SK-N-MC (cell line): Measurements from ENCODE around the gene DLGAP5.

Experiments used
- DNase-seq: peaks from one replicate; pipeline ENCODE4 v3.0.0-alpha.2; 2011; ENCODE audit warnings: low read depth, low spot score
- H3K27ac ChIP-seq: fragments of 200-600 bp; sonication (generic); 2 replicates; pipeline ENCODE4 v1.5.1; 2016; ENCODE audit warnings: mixed run types
- H3K36me3 ChIP-seq: fragments of 200-600 bp; sonication (generic); 2 replicates; pipeline ENCODE4 v1.6.1; 2017; ENCODE audit warnings: antibody characterized with exemption, low read length, mixed read lengths; ENCODE audit not compliant: insufficient read depth
- H3K4me3 ChIP-seq: fragments of 200-600 bp; sonication (generic); 2 replicates; pipeline ENCODE4 v1.5.1; 2016
- H3K9ac ChIP-seq: fragments of 200-600 bp; sonication (generic); 2 replicates; pipeline ENCODE4 v1.8.0; 2017; ENCODE audit warnings: mixed run types, mixed read lengths; ENCODE audit not compliant: insufficient read length
- H3K9me3 ChIP-seq: fragments of 200-600 bp; sonication (generic); 2 replicates; pipeline ENCODE4 v1.6.1; 2017; ENCODE audit warnings: low read depth, mild to moderate bottlenecking, antibody characterized with exemption, low read length, moderate library complexity, mixed read lengths
- EZH2 ChIP-seq: fragments of 200-600 bp; sonication (generic); IDR thresholded peaks from one replicate; pipeline ENCODE4 v1.6.1; 2017; ENCODE audit warnings: antibody characterized with exemption
- FOXP2 ChIP-seq: optimal IDR thresholded peaks from 2 replicates; pipeline ENCODE3; 2011; ENCODE audit warnings: mild to moderate bottlenecking, moderate library complexity; ENCODE audit not compliant: insufficient read depth; ENCODE audit errors: extremely low read length, control extremely low read depth
- POLR2AphosphoS5 ChIP-seq: IDR thresholded peaks from 2 replicates; pipeline ENCODE4 v1.6.1; 2012; ENCODE audit warnings: mild to moderate bottlenecking, low read depth, low read length, borderline replicate concordance

Gene DLGAP5

DNA sequence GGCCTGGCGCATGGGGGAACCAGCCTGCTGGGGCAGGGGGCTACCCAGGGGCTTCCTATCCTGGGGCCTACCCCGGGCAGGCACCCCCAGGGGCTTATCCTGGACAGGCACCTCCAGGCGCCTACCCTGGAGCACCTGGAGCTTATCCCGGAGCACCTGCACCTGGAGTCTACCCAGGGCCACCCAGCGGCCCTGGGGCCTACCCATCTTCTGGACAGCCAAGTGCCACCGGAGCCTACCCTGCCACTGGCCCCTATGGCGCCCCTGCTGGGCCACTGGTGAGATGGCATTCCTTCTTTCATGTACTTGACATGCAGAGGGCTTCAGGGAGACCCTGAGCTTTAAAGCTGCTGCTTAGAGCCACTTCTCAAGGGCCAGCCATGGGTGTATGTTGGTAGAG lies 53.3 kb downstream of the DLGAP5 start:
- no peak for TF ChIP-seq POLR2AphosphoS5
- TF ChIP-seq EZH2, result no peak
- Histone ChIP-seq H3K9me3 (no peaks in the 10 kb centered on the region), H3K36me3 (peaks cover 18% of the 10 kb centered on the region), H3K4me3 (no peak overlapping the region), H3K9ac (no peak overlapping the region), H3K27ac (no peak overlapping the region)
- no peak for DNase-seq

DNA sequence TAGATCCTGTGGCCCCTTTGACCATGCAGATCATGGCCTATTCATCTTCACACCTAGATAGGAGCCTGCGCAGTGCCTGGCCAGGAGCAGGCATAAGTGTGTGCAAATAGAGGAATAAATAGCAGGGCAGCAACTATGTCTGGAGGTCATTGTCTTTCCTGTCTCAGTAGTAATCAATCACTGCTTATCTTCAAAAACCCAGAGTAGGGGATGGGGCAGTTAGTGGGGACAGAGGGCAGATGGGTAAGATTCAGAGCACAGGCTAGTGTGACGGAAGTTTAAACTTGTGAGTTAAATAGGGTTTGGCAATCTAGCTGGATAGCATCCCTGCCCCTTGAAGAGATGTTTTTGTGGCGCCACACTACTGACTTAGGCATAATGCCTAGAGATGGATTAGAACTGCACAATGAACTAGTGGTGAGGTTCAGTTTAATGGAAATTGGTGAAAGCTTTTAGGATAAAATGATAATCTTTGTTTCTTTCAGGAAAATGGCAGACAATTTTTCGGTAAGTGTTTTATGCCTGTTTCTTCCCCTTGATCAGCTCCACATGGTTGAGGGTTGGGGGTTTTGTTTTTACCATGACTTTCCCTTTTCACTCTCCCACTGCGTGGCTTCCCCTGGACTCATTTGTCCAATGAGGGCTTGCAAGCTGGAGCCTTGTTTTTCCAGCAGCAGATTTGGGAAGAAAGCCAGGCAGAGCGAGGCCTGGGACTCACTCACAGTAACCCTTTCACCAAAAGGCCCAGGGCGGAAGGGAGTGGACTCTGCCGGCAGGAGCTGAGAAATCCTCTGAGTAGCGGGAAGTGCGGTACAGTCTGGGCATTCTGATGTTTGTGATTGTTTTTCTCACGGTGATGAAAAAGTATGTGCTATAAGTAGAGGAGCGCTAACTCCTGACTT lies 54.2 kb downstream of the DLGAP5 start:
- DNase-seq, result no peak
- no peak for TF ChIP-seq FOXP2
- TF ChIP-seq POLR2AphosphoS5, result no peak
- no peak for TF ChIP-seq EZH2
- Histone ChIP-seq H3K27ac (no peak overlapping the region), H3K36me3 (peaks cover 18% of the 10 kb centered on the region), H3K9ac (no peak overlapping the region), H3K9me3 (no peaks in the 10 kb centered on the region), H3K4me3 (no peak overlapping the region)

DNA sequence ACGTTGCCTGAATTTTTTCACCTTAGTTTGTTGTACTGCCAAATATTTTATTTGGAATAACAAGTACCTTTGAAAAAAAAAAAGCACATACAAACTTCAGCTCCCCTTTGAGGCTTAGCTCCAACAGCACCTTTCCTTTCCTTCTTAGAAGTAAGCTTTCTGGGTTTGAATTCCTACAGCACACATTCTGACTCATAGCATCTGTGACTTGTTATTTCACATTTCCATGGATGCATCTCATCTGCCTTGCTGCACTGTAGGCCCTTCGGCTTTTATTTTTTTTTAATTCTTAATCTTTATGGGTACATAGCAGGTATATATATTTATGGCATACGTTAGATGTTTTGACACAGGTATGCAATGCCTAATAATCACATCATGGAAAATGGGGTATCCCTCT lies 55.1 kb downstream of the DLGAP5 start:
- H3K36me3 ChIP-seq, result peaks cover 12% of the 10 kb centered on the region
- no peak for TF ChIP-seq EZH2
- no peak for TF ChIP-seq FOXP2
- no peak for TF ChIP-seq POLR2AphosphoS5
- no peak for DNase-seq
- H3K9ac ChIP-seq, result no peak overlapping the region
- H3K4me3 ChIP-seq, result no peak overlapping the region
- no peak overlapping the region for H3K27ac ChIP-seq
- no peaks in the 10 kb centered on the region for H3K9me3 ChIP-seq

DNA sequence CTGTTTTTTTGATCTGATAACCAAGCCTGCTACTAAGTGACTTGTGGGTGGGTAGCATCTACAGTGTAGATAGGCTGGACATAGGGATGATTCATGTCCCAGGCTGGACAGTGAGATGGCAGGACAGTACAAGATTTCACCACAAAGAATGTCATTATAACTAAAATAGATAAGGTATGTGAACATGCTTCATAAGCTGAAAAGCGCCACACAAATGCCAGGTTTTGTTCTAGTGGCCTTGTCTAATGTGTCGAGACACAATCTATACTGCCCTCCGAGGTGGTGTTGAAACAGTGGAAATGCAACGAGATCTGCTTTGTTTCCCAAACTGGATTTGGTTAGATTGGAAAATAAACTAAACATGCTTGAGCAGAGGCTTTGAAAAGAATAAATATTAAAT lies 58.0 kb downstream of the DLGAP5 start:
- DNase-seq, result no peak
- H3K9ac ChIP-seq, result no peak overlapping the region
- H3K4me3 ChIP-seq, result no peak overlapping the region
- H3K9me3 ChIP-seq, result no peaks in the 10 kb centered on the region
- H3K36me3 ChIP-seq, result no peaks in the 10 kb centered on the region
- no peak for TF ChIP-seq POLR2AphosphoS5
- no peak for TF ChIP-seq EZH2
- no peak for TF ChIP-seq FOXP2
- H3K27ac ChIP-seq, result no peak overlapping the region

DNA sequence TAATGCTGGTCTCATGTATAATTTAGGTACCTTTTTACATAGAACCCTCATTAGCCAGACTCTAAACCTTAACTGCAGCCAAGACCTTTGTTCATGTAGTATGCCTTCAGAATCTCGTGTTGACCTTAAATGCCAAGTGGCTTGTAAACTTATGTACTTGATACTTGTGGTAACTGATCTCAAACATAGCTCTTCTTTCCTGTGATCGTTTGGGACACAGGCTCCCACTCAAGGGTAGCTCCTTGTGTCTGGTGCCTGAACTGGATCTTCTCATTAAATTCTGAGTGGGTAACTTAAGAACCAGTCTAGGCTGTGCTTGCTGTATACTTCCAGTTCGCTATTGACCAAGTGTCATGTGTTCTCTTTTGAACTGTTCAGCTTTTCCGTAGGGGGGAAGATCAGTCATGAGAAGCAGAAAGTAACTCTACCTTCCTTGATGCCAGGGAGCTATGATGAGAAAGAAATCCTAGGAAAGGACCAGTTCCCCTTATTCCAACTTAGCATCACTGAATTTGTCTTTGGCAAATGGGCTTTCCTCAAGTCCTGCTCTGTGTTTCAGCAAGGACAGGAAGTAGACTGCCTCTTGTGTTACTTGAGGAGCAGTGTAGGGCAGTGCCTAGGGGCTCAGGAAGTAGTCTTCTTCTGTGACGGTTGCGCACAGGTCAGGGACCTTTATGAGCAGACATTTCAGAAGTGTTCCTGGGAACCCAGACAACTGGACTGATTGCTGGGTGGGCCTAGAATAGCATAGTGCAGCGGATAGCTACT lies 59.8 kb downstream of the DLGAP5 start:
- Histone ChIP-seq H3K27ac (no peak overlapping the region), H3K9me3 (no peaks in the 10 kb centered on the region), H3K9ac (no peak overlapping the region), H3K4me3 (no peak overlapping the region), H3K36me3 (no peaks in the 10 kb centered on the region)
- DNase-seq, result no peak
- TF ChIP-seq POLR2AphosphoS5, result no peak
- no peak for TF ChIP-seq FOXP2
- TF ChIP-seq EZH2, result no peak

DNA sequence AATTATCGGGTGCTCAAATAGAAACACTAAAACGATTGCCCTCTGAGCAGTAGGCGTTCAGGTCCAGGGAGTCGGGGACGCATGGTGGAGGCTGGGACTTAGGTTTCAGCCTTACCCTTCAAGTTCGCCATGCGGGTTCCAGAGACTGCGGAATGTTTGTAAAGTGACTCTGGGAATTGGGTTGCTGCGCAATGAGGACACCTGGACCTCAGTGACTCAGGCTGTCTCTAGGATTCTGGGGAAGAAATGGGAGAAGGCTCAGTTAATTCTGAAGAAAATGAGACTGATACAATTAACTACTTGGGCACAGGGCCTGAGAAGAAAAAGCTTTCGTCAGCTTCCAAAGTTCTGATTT lies 61.2 kb downstream of the DLGAP5 start:
- TF ChIP-seq FOXP2 (no peak), EZH2 (no peak), POLR2AphosphoS5 (no peak)

DNA sequence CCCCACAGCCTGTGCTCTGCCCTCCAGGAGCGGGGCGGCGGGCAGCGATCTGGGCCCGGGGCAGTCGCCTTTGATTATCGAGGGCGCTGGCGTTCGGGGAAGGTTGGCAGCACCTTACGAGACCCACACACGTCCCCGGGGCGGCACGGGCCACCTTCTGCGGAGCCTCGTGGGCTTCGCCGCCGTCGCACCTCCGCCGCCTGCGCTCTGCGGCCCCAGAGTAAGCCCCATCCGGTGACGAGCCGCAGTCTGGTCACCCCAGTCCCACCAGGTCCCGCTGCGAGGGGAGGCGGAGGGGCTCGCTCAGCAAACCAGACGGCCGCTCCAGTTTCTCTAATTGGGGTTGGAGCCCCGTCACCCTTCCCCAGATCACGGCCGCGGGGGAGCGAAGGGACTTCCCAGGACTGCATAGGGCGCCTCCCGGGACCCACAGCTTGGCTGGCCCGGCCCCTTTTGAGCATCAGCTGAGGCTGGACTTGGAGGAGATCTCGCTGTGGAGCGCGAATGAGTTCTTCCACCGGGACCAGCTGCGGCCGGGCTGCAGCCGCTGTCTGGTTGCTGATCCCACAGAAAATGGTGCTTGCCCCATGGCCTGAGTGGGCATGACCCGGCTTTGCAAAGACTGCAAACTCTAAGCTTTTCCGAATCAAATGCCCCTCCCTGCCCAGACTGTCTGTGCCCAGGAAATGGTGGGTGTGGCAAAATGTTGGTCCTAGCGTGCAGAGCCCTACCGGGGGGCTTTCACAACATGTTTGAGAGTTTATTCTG lies 61.8 kb downstream of the DLGAP5 start:
- no peak for TF ChIP-seq EZH2
- TF ChIP-seq FOXP2, result no peak
- TF ChIP-seq POLR2AphosphoS5, result no peak
- no peak for DNase-seq
- Histone ChIP-seq H3K9ac (no peak overlapping the region), H3K4me3 (no peak overlapping the region), H3K36me3 (no peaks in the 10 kb centered on the region), H3K9me3 (no peaks in the 10 kb centered on the region), H3K27ac (no peak overlapping the region)

More for the DNA sequence above, 61.2 kb downstream of the DLGAP5 start:
- Histone ChIP-seq H3K9me3 (no peaks in the 10 kb centered on the region), H3K9ac (no peak overlapping the region), H3K36me3 (no peaks in the 10 kb centered on the region), H3K4me3 (no peak overlapping the region), H3K27ac (no peak overlapping the region)
- DNase-seq, result no peak

DNA sequence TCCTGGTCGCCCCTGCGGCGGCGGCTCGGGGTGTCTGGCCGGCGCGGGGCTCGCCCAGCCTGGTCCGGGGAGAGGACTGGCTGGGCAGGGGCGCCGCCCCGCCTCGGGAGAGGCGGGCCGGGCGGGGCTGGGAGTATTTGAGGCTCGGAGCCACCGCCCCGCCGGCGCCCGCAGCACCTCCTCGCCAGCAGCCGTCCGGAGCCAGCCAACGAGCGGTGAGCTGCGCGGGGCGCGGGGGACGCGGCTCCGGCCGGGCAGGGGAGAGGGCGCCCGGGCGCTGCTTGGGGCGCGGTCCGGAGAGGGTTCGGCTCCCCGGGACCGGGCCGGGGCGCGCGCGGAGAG lies 62.3 kb downstream of the DLGAP5 start, which contains the start of gene LGALS3:
Gene LGALS3 (plus strand): TSS at position 167 of the 342 bp plus-strand sequence. CDS start 8,122 bp downstream, outside the sequence.
- Histone ChIP-seq H3K9ac (no peak within 1 kb of the TSS), H3K36me3 (no peaks in the 10 kb centered on the region), H3K9me3 (no peaks in the 10 kb centered on the region), H3K27ac (no peak within 1 kb of the TSS), H3K4me3 (no peak within 1 kb of the TSS)
- DNase-seq, result no peak
- TF ChIP-seq POLR2AphosphoS5, result no peak
- no peak for TF ChIP-seq EZH2
- no peak for TF ChIP-seq FOXP2
